HG03442 (cell line): ENCODE measurements around the gene PDP2.
A peak's percentile ranks its signal among the peaks of the same experiment; 100 is the strongest.

Experiments used
- ATAC-seq: cut with Tn5 transposase; IDR thresholded peaks from one replicate; pipeline ENCODE4 v1.9.1; 2021; ENCODE audit warnings: mild to moderate bottlenecking, moderate library complexity; ENCODE audit not compliant: unreplicated experiment

Gene PDP2

GRCh38 chr16:66880288-66881013 is at the start of gene PDP2:
Gene PDP2, plus strand, starts transcription at chr16:66880515. Its CDS starts 3,770 bp downstream, at chr16:66884285.
- peak; percentile 91 for ATAC-seq

DNA sequence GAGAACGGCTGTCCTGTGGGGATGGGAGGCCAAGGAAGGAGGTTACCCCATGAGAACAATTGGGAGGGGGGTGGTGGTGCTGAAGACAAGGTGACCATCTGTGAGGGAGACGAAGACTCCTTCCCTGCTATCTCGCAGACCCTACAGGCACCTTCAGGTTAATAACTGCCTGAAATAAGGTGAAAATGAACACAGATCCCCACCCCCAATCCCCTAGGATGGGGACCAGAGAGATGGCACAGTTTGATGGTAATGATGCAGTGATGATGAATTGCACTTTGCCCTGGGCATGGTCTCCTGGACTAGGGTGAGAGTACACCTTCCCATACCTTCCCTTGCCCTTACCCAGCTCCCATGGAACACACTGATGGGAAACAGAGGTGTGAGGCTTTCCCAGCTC is 48.1 kb upstream of the PDP2 start:
- ATAC-seq, result no peak

- no peak for ATAC-seq
Measured at GRCh38 chr16:66832661-66833305, 47.5 kb upstream of the PDP2 start.

- no peak for ATAC-seq
Measured at GRCh38 chr16:66834746-66835145, 45.6 kb upstream of the PDP2 start.

DNA sequence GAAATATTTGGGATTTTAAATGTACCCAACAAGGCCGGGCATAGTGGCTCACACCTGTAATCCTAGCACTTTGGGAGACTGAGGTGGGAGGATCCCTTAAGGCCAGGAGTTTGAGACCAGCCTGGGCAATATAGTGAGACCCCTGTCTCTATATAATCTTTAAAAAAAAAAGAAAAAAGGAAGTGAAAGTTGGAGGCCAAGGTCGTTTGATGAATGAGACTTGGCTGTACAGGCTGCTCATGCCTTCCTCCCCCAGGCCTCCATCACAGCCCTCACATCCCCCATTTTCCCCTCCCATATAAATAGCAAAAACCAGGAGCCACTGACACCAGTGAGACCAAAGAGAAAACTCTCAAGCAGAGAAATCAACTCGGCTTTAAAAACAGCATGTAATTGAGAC is 39.4 kb upstream of the PDP2 start:
- ATAC-seq, result no peak

- no peak for ATAC-seq
Measured at GRCh38 chr16:66841366-66841765, 38.9 kb upstream of the PDP2 start.

DNA sequence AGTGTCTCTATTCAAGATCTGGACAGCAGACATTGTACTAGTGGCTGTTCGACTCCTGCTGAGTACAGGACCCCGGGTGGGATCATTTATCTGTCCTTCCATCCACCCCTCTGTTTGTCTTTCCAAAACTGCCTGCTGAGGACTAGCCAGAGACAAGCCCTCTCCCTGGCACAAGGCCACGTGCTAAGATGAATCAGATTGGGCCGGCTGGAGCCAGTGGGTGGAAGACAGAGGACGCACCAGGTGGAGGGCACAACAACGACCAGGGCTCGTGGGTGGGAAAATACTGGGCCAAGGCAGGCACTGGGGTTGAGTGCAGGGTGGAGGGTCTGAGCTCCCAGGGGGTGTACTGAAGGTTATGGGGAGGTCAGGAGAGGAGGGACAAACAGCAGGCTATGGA is 37.5 kb upstream of the PDP2 start:
- ATAC-seq, result no peak

- no peak for ATAC-seq
Measured at GRCh38 chr16:66843191-66843590, 37.1 kb upstream of the PDP2 start.

- ATAC-seq, result no peak
Measured at GRCh38 chr16:66844009-66844341, 36.3 kb upstream of the PDP2 start.

DNA sequence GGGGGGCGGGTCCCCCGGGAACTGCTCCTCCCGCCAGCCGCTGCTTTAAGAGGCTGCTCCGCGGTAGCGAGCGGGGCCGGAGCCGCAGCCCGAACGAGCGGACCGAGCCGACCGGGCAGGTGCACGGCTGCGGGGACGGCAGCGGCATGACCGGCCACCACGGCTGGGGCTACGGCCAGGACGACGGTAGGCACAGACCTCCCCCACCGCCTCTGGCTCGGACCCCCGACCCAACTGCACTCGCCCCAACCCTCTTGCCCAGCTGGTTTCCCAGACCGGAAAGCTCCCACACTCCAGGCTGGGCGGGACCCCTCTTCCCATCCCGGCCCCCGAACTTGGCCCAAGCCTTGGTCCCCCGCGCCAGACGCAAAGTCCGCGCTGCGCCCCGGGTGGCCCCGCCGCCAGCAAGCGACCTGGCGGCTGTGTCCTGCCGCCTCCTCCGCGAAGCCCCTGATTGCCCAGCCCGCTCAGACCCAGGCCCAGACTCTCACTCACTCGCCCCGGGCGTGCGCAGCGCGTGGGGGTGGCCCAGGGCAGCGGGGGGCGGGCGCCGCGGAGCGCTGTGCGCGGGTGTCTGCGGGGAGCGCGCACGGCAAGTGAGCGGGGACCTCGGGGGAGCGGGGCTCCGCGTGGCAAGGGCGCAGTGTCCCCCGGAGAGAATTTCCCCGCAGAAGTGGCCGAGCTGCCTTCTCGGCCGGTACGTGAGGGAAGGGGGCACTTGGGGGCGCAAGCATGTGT is 35.8 kb upstream of the PDP2 start, which contains the start of gene CA7:
CA7 (plus strand) TSS at position 73 of the 738 bp plus-strand sequence; CDS start at position 147, 74 bp downstream.
- no peak for ATAC-seq

GRCh38 chr16:66845080-66845410 is 35.3 kb upstream of the PDP2 start:
- ATAC-seq, result no peak

- no peak for ATAC-seq
Measured at GRCh38 chr16:66845791-66846221, 34.5 kb upstream of the PDP2 start.

- ATAC-seq, result no peak
Measured at GRCh38 chr16:66846266-66846665, 34.0 kb upstream of the PDP2 start.

- no peak for ATAC-seq
Measured at GRCh38 chr16:66846831-66847230, 33.5 kb upstream of the PDP2 start.

- ATAC-seq, result no peak
Measured at GRCh38 chr16:66847533-66848067, 32.7 kb upstream of the PDP2 start.

GRCh38 chr16:66848172-66848571 is 32.1 kb upstream of the PDP2 start:
- no peak for ATAC-seq

DNA sequence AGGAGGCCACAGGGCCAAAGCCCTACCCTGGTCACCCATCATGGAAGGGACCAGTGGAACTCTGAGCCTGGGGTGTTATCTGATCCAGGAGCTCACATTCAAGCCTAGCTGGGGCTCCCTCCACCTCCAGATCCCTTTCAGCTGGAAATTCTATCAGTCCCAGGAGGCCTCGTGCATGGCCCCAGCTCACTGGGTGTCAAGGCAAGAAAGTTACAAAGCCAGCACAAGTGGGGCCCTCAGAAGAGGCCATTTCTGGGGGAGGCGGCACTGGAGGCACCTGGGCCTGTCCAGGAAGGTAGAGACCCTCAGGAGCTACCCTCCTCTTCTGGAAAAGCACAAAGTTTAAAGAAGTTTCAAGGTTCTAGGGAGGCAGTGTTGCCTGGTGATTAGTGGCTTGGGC is 31.3 kb upstream of the PDP2 start:
- ATAC-seq, result no peak

GRCh38 chr16:66849549-66849948 is 30.8 kb upstream of the PDP2 start:
- no peak for ATAC-seq

- no peak for ATAC-seq
Measured at GRCh38 chr16:66850115-66850815, 30.1 kb upstream of the PDP2 start.

- ATAC-seq, result no peak
Measured at GRCh38 chr16:66851166-66851964, 28.9 kb upstream of the PDP2 start.
